B cell (primary cell): ENCODE measurements around the gene NCAPG2. TPM values are rescaled to one million over a fixed set of nuclear protein-coding genes. Genes with fewer than 3 reads are reported as not detected.

Experiments
- ATAC-seq: fragments of 200-7000 bp; cut with Tn5 transposase; one replicate; pipeline ENCODE4 v1.10.0; 2021; ENCODE audit warnings: low read depth, mild to moderate bottlenecking, moderate number of reproducible peaks, moderate library complexity
- CTCF ChIA-PET: fragments of 350-600 bp; sonication (Branson Sonifier 250); formaldehyde crosslinking; loops from one replicate; lab custom pipeline; 2021; ENCODE audit warnings: antibody characterized with exemption, inconsistent platforms; lab: Charles Lee
- POLR2A ChIA-PET: fragments of 350-600 bp; sonication (Branson Sonifier 250); formaldehyde crosslinking; loops from one replicate; lab custom pipeline; 2021; ENCODE audit warnings: antibody characterized with exemption; lab: Charles Lee
- DNase-seq: peaks from one replicate; pipeline ENCODE4 v3.0.0; 2013
- H2AFZ ChIP-seq: 2 replicates; pipeline ENCODE4 v1.6.1; 2012; ENCODE audit warnings: mild to moderate bottlenecking, low read depth, low read length; ENCODE audit not compliant: insufficient read depth, poor library complexity, severe bottlenecking
- H3K27ac ChIP-seq, 2 donors: 1 replicate in 1 of 2; 2 replicates in 1 of 2; pipeline ENCODE4 v1.5.1; 2012 to 2013; ENCODE audit warnings: low read length in 2 of 2, mild to moderate bottlenecking in 2 of 2, moderate library complexity in 1 of 2
- H3K27me3 ChIP-seq, 4 experiments: fragments of 200-600 bp in 1 of 4; sonication (generic) in 1 of 4; replicated peaks in 1 of 4; 1 replicate in 2 of 4; 2 replicates in 2 of 4; pipeline versions ENCODE4 v1.6.1 to v1.7.0; 2013 to 2016; ENCODE audit warnings: low read length in 3 of 4, mild to moderate bottlenecking in 2 of 4, mixed read lengths in 1 of 4, moderate library complexity in 1 of 4; ENCODE audit not compliant: insufficient read depth in 4 of 4, control insufficient read depth in 3 of 4; ENCODE audit errors: control extremely low read depth in 1 of 4
- H3K36me3 ChIP-seq, 2 experiments: replicated peaks in 1 of 2; 1 replicate in 1 of 2; 2 replicates in 1 of 2; pipeline versions ENCODE4 v1.6.1 to v1.7.1; 2013; ENCODE audit warnings: low read length in 1 of 2; ENCODE audit not compliant: insufficient read depth in 2 of 2, control insufficient read depth in 1 of 2; ENCODE audit errors: control extremely low read depth in 1 of 2, extremely low read depth in 1 of 2
- H3K4me1 ChIP-seq, 2 donors: fragments of 200-600 bp in 1 of 2; sonication (generic) in 1 of 2; 1 replicate in 1 of 2; 2 replicates in 1 of 2; pipeline versions ENCODE4 v1.5.1 to v1.6.1; 2013 to 2017; ENCODE audit warnings: low read length in 2 of 2; ENCODE audit not compliant: control insufficient read depth in 2 of 2, insufficient read depth in 2 of 2
- H3K4me2 ChIP-seq: replicated peaks from 2 replicates; pipeline ENCODE3; 2012; ENCODE audit warnings: mild to moderate bottlenecking, low read depth, low read length; ENCODE audit not compliant: poor library complexity, severe bottlenecking
- H3K4me3 ChIP-seq, 5 experiments: fragments of 200-600 bp in 1 of 5; sonication (generic) in 1 of 5; 1 replicate in 3 of 5; 2 replicates in 2 of 5; pipeline versions ENCODE4 v1.5.1 to v1.7.0; 2011 to 2016; ENCODE audit warnings: low read length in 4 of 5, mild to moderate bottlenecking in 4 of 5, low read depth in 2 of 5, control low read depth in 1 of 5, moderate library complexity in 1 of 5; ENCODE audit not compliant: insufficient read depth in 1 of 5; ENCODE audit errors: control extremely low read depth in 1 of 5, extremely low read depth in 1 of 5
- H3K79me2 ChIP-seq: fragments of 200-600 bp; sonication (generic); one replicate; pipeline ENCODE4 v1.6.0; 2016; ENCODE audit warnings: low read length; ENCODE audit not compliant: control insufficient read depth, insufficient read depth
- H3K9ac ChIP-seq: fragments of 200-600 bp; sonication (generic); 2 replicates; pipeline ENCODE4 v1.6.1; 2017; ENCODE audit warnings: mild to moderate bottlenecking, low read length, moderate library complexity
- H3K9me3 ChIP-seq, 3 donors: one replicate each; pipeline versions ENCODE4 v1.6.1 to v1.7.1; 2013; ENCODE audit warnings: low read length in 2 of 3; ENCODE audit not compliant: control insufficient read depth in 2 of 3, insufficient read depth in 1 of 3; ENCODE audit errors: control extremely low read depth in 1 of 3
- H4K20me1 ChIP-seq: 2 replicates; pipeline ENCODE4 v1.6.0; 2012; ENCODE audit warnings: mild to moderate bottlenecking, low read length; ENCODE audit not compliant: insufficient read depth, control insufficient read depth, poor library complexity, severe bottlenecking
- H3K27ac Mint-ChIP-seq: one replicate; pipeline ENCODE4 v1.8.0; 2021; ENCODE audit warnings: mixed read lengths
- H3K27me3 Mint-ChIP-seq: one replicate; pipeline ENCODE4 v1.8.0; 2021; ENCODE audit warnings: mixed read lengths
- H3K4me1 Mint-ChIP-seq: one replicate; pipeline ENCODE4 v1.8.0; 2021; ENCODE audit warnings: mixed read lengths
- H3K4me3 Mint-ChIP-seq: one replicate; pipeline ENCODE4 v1.8.0; 2021; ENCODE audit warnings: mixed read lengths
- H3K9me3 Mint-ChIP-seq: one replicate; pipeline ENCODE4 v1.8.0; 2022; ENCODE audit warnings: mixed read lengths; ENCODE audit not compliant: insufficient read depth
- EZH2 ChIP-seq: IDR thresholded peaks from 2 replicates; pipeline ENCODE4 v1.6.1; 2012; ENCODE audit warnings: borderline replicate concordance, low read depth, mild to moderate bottlenecking, moderate library complexity, low read length; ENCODE audit not compliant: insufficient read depth, poor library complexity, severe bottlenecking
- WGBS: methylation state at CpG from one replicate; pipeline ENCODE4 v1.1.5; 2013; ENCODE audit warnings: missing lambda C conversion rate; ENCODE audit not compliant: insufficient coverage; 5-methylcytosine and 5-hydroxymethylcytosine counted together
- intact Hi-C: fragments of 100-400 bp; cut with micrococcal nuclease; formaldehyde crosslinking; loops from one replicate; pipeline ENCODE4 v1.10.0; 2022
- polyA plus RNA-seq: library from polyadenylated mRNA; depleted of rRNA; stranded (reverse); fragments of >200 nt; gene quantifications from 2 replicates; pipeline ENCODE4 v1.2.3, GENCODE V29; 2012
- total RNA-seq, 2 donors: library from RNA; stranded (reverse); fragments of 120-200 nt in 1 of 2; gene quantifications; 1 replicate in 1 of 2; 2 replicates in 1 of 2; pipeline versions ENCODE4 v1.2.3 to v1.2.4, GENCODE V29; 2013 to 2022
- TF ChIP-seq, protein P1 (sequence below): fragments of 200-600 bp; IDR thresholded peaks from one replicate; pipeline ENCODE4 v1.8.0; 2022; ENCODE audit warnings: antibody characterized with exemption, mild to moderate bottlenecking

NCAPG2 gene
- total and polyA plus RNA-seq, 2 donors (not counting 1 experiment from before 2014, with no cell fraction given) = 2.9 to 9.8 TPM

DNA sequence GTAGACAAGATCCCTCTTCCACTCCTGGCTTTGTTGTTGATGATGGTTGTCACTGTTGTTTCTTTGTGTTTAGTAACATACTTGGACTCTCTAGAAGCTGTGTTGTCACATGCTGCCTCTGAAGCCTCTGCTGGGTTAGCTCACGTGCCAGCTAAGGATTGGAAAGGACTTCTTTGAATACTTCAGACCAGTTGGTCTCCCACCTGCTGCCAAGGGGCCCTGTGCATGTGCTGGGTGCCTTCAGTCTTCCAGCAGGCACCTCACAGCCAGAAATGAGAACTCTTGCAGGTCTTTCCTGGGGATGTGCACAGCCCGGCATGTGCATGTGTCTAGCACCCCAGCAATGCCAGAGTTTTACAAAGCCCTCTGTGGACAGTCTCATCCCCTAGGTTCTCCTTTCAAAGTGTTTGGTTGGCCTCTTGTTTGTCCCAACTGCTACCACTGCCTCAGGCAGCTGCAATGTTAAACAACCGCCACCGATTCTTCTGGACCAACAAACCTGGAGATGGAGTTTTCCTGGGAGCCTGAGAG is 21.7 kb upstream of the NCAPG2 start:
- no peak for DNase-seq
- CTCF ChIA-PET = no interaction called here
- no peak overlapping the region for H3K4me2 ChIP-seq
- TF ChIP-seq, protein P1, sequence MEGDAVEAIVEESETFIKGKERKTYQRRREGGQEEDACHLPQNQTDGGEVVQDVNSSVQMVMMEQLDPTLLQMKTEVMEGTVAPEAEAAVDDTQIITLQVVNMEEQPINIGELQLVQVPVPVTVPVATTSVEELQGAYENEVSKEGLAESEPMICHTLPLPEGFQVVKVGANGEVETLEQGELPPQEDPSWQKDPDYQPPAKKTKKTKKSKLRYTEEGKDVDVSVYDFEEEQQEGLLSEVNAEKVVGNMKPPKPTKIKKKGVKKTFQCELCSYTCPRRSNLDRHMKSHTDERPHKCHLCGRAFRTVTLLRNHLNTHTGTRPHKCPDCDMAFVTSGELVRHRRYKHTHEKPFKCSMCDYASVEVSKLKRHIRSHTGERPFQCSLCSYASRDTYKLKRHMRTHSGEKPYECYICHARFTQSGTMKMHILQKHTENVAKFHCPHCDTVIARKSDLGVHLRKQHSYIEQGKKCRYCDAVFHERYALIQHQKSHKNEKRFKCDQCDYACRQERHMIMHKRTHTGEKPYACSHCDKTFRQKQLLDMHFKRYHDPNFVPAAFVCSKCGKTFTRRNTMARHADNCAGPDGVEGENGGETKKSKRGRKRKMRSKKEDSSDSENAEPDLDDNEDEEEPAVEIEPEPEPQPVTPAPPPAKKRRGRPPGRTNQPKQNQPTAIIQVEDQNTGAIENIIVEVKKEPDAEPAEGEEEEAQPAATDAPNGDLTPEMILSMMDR = no peak
- no peak for TF ChIP-seq EZH2
- H2AFZ ChIP-seq = no peak overlapping the region
- Mint-ChIP-seq H3K4me3 (no peak overlapping the region), H3K4me1 (no peaks in the 10 kb centered on the region), H3K27me3 (no peaks in the 10 kb centered on the region), H3K27ac (no peak overlapping the region), H3K9me3 (no peaks in the 10 kb centered on the region)
- no peak overlapping the region for H3K4me3 ChIP-seq
- no peaks in the 10 kb centered on the region for H4K20me1 ChIP-seq
- intact Hi-C loops = no loop called here
- H3K79me2 ChIP-seq = no peaks in the 10 kb centered on the region
- no peaks in the 10 kb centered on the region for H3K9me3 ChIP-seq
- WGBS = 93% methylated on average over 4 of the region's 4 CpGs
- no peaks in the 10 kb centered on the region for H3K4me1 ChIP-seq
- POLR2A ChIA-PET = no interaction called here
- no peaks in the 10 kb centered on the region for H3K27me3 ChIP-seq
- H3K36me3 ChIP-seq = peaks cover 0 to 3% of the 10 kb centered on the region in 2 experiments
- no peak overlapping the region for H3K27ac ChIP-seq
- no peak overlapping the region for H3K9ac ChIP-seq
- ATAC-seq = no peak

DNA sequence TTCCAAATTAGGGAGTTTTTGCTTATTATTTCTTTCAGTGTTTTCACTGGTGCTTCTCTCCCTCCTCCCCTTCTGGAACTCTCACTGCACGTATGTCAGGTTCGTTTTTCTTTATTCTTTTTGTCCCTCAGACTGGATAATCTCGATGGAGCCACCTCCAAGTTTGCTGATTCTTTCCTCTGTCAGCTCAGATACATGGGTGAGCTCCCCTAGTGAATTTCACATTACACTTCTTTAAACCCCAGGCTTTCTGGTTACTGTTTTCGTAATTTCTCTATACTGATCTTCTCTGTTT is 20.8 kb upstream of the NCAPG2 start:
- Mint-ChIP-seq H3K27ac (no peak overlapping the region), H3K4me3 (no peak overlapping the region), H3K27me3 (no peaks in the 10 kb centered on the region), H3K4me1 (no peaks in the 10 kb centered on the region), H3K9me3 (no peaks in the 10 kb centered on the region)
- TF ChIP-seq, protein P1 = no peak
- TF ChIP-seq EZH2 = no peak
- Histone ChIP-seq H4K20me1 (no peaks in the 10 kb centered on the region), H3K4me2 (no peak overlapping the region), H3K27me3 (no peaks in the 10 kb centered on the region), H3K27ac (no peak overlapping the region), H3K36me3 (peaks cover 0 to 3% of the 10 kb centered on the region in 2 experiments), H3K9me3 (no peaks in the 10 kb centered on the region), H3K4me3 (no peak overlapping the region), H3K9ac (no peak overlapping the region), H3K79me2 (no peaks in the 10 kb centered on the region), H3K4me1 (no peaks in the 10 kb centered on the region), H2AFZ (no peak overlapping the region)
- CTCF ChIA-PET = no interaction called here
- intact Hi-C loops = no loop called here
- ATAC-seq (no peak), DNase-seq (no peak)
- 90% methylated on average over 3 of the region's 4 CpGs for WGBS
- POLR2A ChIA-PET = no interaction called here
